Liver (tissue), 9 donors: Measurements from ENCODE around the gene SEMA4D. TPM values are rescaled to one million over a fixed set of nuclear protein-coding genes. Genes with fewer than 3 reads are reported as not detected.
A peak's percentile ranks its signal among the peaks of the same experiment; 100 is the strongest.

Experiments
- DNase-seq: peaks from one replicate; pipeline ENCODE4 v3.0.0-alpha.2; 2017; ENCODE audit warnings: low spot score
- H3K27ac ChIP-seq, 2 donors: one replicate each; pipeline ENCODE4 v1.7.0; 2013; ENCODE audit warnings: inconsistent platforms in 2 of 2, low read length in 2 of 2, control low read depth in 1 of 2, low read depth in 1 of 2, mild to moderate bottlenecking in 1 of 2
- H3K27me3 ChIP-seq, 4 donors: one replicate each; pipeline versions ENCODE4 v1.6.1 to v1.7.0; 2013; ENCODE audit warnings: low read length in 3 of 4, inconsistent platforms in 1 of 4, mild to moderate bottlenecking in 1 of 4, moderate library complexity in 1 of 4; ENCODE audit not compliant: control insufficient read depth in 4 of 4, insufficient read depth in 4 of 4
- H3K36me3 ChIP-seq, 4 donors: one replicate each; pipeline versions ENCODE4 v1.6.1 to v1.7.0; 2013; ENCODE audit warnings: low read length in 3 of 4, mild to moderate bottlenecking in 3 of 4, low read depth in 1 of 4, moderate library complexity in 1 of 4; ENCODE audit not compliant: control insufficient read depth in 4 of 4, insufficient read depth in 3 of 4
- H3K4me1 ChIP-seq, 4 donors: one replicate each; pipeline versions ENCODE4 v1.6.1 to v1.7.0; 2013; ENCODE audit warnings: low read length in 3 of 4, mild to moderate bottlenecking in 3 of 4, moderate library complexity in 1 of 4; ENCODE audit not compliant: control insufficient read depth in 4 of 4, insufficient read depth in 4 of 4
- H3K4me3 ChIP-seq, 3 donors: one replicate each; pipeline versions ENCODE4 v1.6.1 to v1.7.0; 2013; ENCODE audit warnings: low read length in 3 of 3, control low read depth in 1 of 3, low read depth in 1 of 3, mild to moderate bottlenecking in 1 of 3
- H3K9ac ChIP-seq, 2 donors: one replicate each; pipeline ENCODE4 v1.7.0; 2013; ENCODE audit warnings: low read length in 2 of 2, mild to moderate bottlenecking in 2 of 2, moderate library complexity in 2 of 2, control low read depth in 1 of 2, low read depth in 1 of 2
- H3K9me3 ChIP-seq, 4 donors: one replicate each; pipeline versions ENCODE4 v1.6.1 to v1.7.0; 2013; ENCODE audit warnings: low read length in 3 of 4; ENCODE audit not compliant: control insufficient read depth in 4 of 4
- EGR1 ChIP-seq, 2 donors: IDR thresholded peaks; 2 replicates each; pipeline ENCODE4 v1.6.1; 2016 to 2018; ENCODE audit warnings: antibody characterized with exemption in 2 of 2, low read depth in 2 of 2
- FOXA1 ChIP-seq: IDR thresholded peaks from 2 replicates; pipeline ENCODE4 v1.6.1; 2016; ENCODE audit warnings: antibody characterized with exemption
- FOXA2 ChIP-seq: IDR thresholded peaks from 2 replicates; pipeline ENCODE4 v1.6.1; 2016; ENCODE audit warnings: antibody characterized with exemption
- GABPA ChIP-seq, 2 donors: IDR thresholded peaks in 1 of 2; conservative IDR thresholded peaks in 1 of 2; 2 replicates each; pipeline ENCODE4 v1.6.1; 2016; ENCODE audit warnings: antibody characterized with exemption in 2 of 2, mild to moderate bottlenecking in 1 of 2, moderate library complexity in 1 of 2
- HNF4A ChIP-seq, 2 donors: conservative IDR thresholded peaks; 2 replicates each; pipeline ENCODE4 v1.6.1; 2016; ENCODE audit warnings: antibody characterized with exemption in 2 of 2, mild to moderate bottlenecking in 2 of 2
- HNF4G ChIP-seq: IDR thresholded peaks from 2 replicates; pipeline ENCODE4 v1.6.1; 2016; ENCODE audit warnings: antibody characterized with exemption
- JUND ChIP-seq, 2 donors: IDR thresholded peaks; 2 replicates each; pipeline ENCODE4 v1.6.1; 2016; ENCODE audit warnings: antibody characterized with exemption in 2 of 2
- NR2F2 ChIP-seq: IDR thresholded peaks from 2 replicates; pipeline ENCODE4 v1.6.1; 2016; ENCODE audit warnings: antibody characterized with exemption
- RAD21 ChIP-seq, 2 donors: IDR thresholded peaks; 2 replicates each; pipeline ENCODE4 v1.6.1; 2016; ENCODE audit warnings: antibody characterized with exemption in 2 of 2, mild to moderate bottlenecking in 2 of 2
- RXRA ChIP-seq, 2 donors: IDR thresholded peaks; 2 replicates each; pipeline ENCODE4 v1.6.1; 2017 to 2018; ENCODE audit warnings: antibody characterized with exemption in 2 of 2, mild to moderate bottlenecking in 1 of 2
- SP1 ChIP-seq: IDR thresholded peaks from 2 replicates; pipeline ENCODE4 v1.6.1; 2018; ENCODE audit warnings: antibody characterized with exemption, mild to moderate bottlenecking
- TAF1 ChIP-seq: conservative IDR thresholded peaks from 2 replicates; pipeline ENCODE4 v1.6.1; 2016; ENCODE audit warnings: antibody characterized with exemption, mild to moderate bottlenecking
- YY1 ChIP-seq: IDR thresholded peaks from 2 replicates; pipeline ENCODE4 v1.6.1; 2016; ENCODE audit warnings: antibody characterized with exemption, mild to moderate bottlenecking
- WGBS: extraction: QIAGEN DNeasy Blood & Tissue Kit; methylation state at CpG from one replicate; pipeline ENCODE4 v1.1.7; 2013; 5-methylcytosine and 5-hydroxymethylcytosine counted together
- polyA plus RNA-seq, 2 donors: library from polyadenylated mRNA; stranded (reverse) in 1 of 2; unstranded in 1 of 2; fragments of 200-250 nt in 1 of 2; fragments of >200 nt in 1 of 2; fragmentation: Nextera tagmentation in 1 of 2; extraction: Ambion mirVana in 1 of 2; gene quantifications; one replicate each; pipeline versions ENCODE4 v1.2.1 to v1.2.3, GENCODE V29; 2013 to 2015
- total RNA-seq, 2 donors: library from RNA; depleted of rRNA; stranded (reverse); fragments of >200 nt; gene quantifications; one replicate each; pipeline ENCODE4 v1.2.3, GENCODE V29; 2014
- TF ChIP-seq, protein P1 (sequence below): IDR thresholded peaks from 2 replicates; pipeline ENCODE4 v1.6.1; 2016; ENCODE audit warnings: antibody characterized with exemption
- TF ChIP-seq, protein P2 (sequence below): IDR thresholded peaks from 2 replicates; pipeline ENCODE4 v1.6.1; 2016; ENCODE audit warnings: antibody characterized with exemption
- TF ChIP-seq, protein P3 (sequence below): fragments of 150-350 bp; IDR thresholded peaks from 2 replicates; pipeline ENCODE4 v1.5.1; 2017; ENCODE audit warnings: improper control_type of control experiment, low read depth, low read length; ENCODE audit not compliant: missing input control
- TF ChIP-seq, protein P4 (sequence below): IDR thresholded peaks from 2 replicates; pipeline ENCODE4 v1.6.1; 2016; ENCODE audit warnings: antibody characterized with exemption, mild to moderate bottlenecking
- TF ChIP-seq, protein P5 (sequence below): IDR thresholded peaks from 2 replicates; pipeline ENCODE4 v1.6.1; 2016; ENCODE audit warnings: antibody characterized with exemption
- donor health status: healthy.
- donor health status: healthy.
- donor health status: healthy.
- donor health status: healthy.
- donor health status: healthy.

The SEMA4D gene
- total and polyA plus RNA-seq, 4 donors: 1.4 to 12.0 (median 4.1) TPM

DNA sequence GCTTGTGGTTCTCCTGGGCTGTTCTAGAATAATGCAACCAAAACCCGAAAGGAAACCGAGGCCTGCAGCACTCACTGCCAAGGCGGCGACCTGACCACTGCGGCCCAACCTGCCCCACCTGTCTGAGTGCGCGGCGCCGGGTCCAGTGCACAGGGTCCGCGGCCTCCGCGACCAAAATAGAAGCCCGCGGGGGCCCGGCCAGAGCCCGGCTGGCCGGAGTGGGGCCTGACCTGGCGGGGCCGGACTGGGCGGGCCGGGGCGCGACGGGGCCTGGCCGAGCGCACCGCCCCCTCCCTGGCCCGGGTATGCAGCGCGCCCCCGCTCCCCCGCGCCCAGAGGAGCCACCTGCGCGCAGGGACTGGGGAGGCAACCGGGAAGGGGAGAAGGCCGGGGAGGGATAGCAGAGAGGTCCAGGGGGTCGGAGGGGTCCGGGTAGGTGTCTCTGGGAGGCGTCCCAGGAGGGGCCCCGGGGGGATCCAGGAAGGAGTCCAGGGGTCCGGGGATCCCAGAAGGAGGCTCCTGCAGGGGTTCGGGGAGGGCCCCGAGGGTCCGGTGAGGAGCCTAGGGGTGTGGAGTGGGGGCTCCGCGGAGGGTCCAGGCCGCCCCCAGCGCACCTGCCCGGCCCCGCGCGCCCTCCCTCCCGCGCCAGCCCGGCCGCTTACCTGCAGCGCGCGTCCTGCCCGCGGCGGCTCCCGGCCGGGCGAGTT lies 503 bp downstream of the SEMA4D start:
- DNase-seq: peak; percentile 53
- Histone ChIP-seq H3K36me3 (no peaks in the 10 kb centered on the region), H3K4me3 (peak overlapping the region; percentile 68 to 72 (median 68)), H3K27ac (peak overlapping the region in 1 of 2 donors; percentile 45), H3K27me3 (no peaks in the 10 kb centered on the region), H3K9ac (peak overlapping the region in 1 of 2 donors; percentile 43), H3K9me3 (no peaks in the 10 kb centered on the region), H3K4me1 (peaks cover 0 to 5% (median 4%) of the 10 kb centered on the region in 4 donors)
- no peak for TF ChIP-seq NR2F2
- 4% methylated on average over 67 of the region's 67 CpGs for WGBS

DNA sequence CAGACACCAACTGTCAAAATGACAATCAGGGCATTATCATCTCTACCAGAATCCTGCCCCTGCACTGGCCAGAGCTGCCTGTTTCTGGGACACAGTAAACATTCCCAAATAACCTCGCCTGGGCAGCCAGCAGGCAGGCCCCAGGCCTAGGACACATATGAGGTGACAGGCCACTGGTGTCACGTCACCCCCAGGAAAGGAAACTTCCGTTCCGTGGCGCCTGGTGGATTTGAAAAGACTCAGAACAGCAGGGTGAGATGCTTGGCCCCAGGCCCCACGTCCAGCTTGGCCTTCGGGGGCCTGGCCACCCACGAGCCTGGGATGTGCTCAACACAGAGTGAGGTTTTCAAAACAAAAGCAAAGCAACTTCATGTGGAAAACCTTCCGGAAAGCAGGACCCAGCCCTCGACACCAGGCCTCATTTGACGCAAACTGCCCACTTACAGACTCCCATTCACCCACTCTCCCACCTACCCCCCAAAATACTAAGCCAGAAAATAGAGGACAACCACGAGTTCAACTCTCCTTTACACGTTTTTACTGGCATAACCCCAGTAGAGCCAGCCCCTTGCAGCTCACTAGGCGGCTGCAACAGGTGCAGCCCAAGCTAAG lies 1.2 kb downstream of the SEMA4D start:
- peak overlapping the region in 1 of 2 donors; percentile 43 for H3K9ac ChIP-seq
- WGBS: 60% methylated on average over 14 of the region's 14 CpGs
- H3K9me3 ChIP-seq: no peaks in the 10 kb centered on the region
- no peaks in the 10 kb centered on the region for H3K36me3 ChIP-seq
- H3K27me3 ChIP-seq: no peaks in the 10 kb centered on the region
- no peak for TF ChIP-seq SP1
- no peak for TF ChIP-seq RXRA (IDR thresholded peaks at IDR 0.05)
- no peak for TF ChIP-seq TAF1
- TF ChIP-seq, protein P1, sequence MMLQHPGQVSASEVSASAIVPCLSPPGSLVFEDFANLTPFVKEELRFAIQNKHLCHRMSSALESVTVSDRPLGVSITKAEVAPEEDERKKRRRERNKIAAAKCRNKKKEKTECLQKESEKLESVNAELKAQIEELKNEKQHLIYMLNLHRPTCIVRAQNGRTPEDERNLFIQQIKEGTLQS: no peak
- no peak for TF ChIP-seq FOXA2
- peak overlapping the region; percentile 68 to 72 (median 68) for H3K4me3 ChIP-seq
- peaks cover 0 to 5% (median 4%) of the 10 kb centered on the region in 4 donors for H3K4me1 ChIP-seq
- no peak for DNase-seq
- no peak overlapping the region for H3K27ac ChIP-seq

DNA sequence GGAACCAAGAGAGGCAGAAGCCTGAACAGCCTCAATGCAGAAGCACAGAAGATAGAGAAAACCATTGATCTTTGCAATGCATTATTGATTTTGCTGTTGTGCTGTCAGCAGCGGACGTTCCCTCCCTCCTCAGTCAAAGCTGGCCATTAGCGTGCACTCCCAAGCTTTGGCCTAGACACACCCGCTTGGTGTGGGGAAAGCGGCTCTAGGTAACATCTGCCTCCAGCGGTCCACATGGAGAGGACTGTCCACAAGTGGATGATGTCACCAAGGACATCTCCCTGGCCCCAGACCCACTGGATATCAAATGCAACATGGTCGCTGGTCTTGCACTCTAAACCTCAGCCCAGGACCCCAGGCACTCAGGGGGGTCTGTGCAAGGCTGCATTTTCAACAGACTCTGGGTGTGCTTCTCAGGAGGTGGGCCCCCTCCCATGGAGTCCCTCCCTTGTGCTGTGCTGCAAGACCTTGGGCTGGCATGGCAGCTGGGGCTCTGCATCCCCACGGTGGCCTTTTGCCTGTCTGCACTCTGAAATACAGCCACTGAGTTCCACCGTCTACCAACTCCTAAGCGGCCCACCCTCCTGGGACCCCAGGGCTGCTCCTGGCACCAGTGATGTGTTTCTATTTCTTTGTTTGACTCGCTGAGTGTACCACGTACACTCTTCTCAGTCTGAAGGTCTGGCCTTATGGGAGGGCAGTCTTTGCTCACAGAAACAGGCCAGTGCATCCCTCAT lies 1.9 kb downstream of the SEMA4D start:
- Histone ChIP-seq H3K9ac (no peak overlapping the region), H3K4me3 (no peak overlapping the region)
- DNase-seq: no peak

More for the DNA sequence above, 1.9 kb downstream of the SEMA4D start:
- Histone ChIP-seq H3K27me3 (no peaks in the 10 kb centered on the region), H3K9me3 (no peaks in the 10 kb centered on the region), H3K27ac (no peak overlapping the region), H3K4me1 (peaks cover 0 to 5% (median 4%) of the 10 kb centered on the region in 4 donors), H3K36me3 (no peaks in the 10 kb centered on the region)
- TF ChIP-seq GABPA (IDR thresholded peaks at IDR 0.05 in 1 of 2, conservative IDR thresholded peaks at IDR 0.05 in 1 of 2) (no peak), HNF4A (conservative IDR thresholded peaks at IDR 0.05) (no peak), JUND (IDR thresholded peaks at IDR 0.05) (no peak), HNF4G (no peak), EGR1 (IDR thresholded peaks at IDR 0.05; ENCODE audit: low read depth in 2 of 2) (no peak), YY1 (no peak), FOXA1 (no peak), RAD21 (IDR thresholded peaks at IDR 0.05) (no peak), SP1 (no peak), NR2F2 (no peak)
- TF ChIP-seq, protein P2, sequence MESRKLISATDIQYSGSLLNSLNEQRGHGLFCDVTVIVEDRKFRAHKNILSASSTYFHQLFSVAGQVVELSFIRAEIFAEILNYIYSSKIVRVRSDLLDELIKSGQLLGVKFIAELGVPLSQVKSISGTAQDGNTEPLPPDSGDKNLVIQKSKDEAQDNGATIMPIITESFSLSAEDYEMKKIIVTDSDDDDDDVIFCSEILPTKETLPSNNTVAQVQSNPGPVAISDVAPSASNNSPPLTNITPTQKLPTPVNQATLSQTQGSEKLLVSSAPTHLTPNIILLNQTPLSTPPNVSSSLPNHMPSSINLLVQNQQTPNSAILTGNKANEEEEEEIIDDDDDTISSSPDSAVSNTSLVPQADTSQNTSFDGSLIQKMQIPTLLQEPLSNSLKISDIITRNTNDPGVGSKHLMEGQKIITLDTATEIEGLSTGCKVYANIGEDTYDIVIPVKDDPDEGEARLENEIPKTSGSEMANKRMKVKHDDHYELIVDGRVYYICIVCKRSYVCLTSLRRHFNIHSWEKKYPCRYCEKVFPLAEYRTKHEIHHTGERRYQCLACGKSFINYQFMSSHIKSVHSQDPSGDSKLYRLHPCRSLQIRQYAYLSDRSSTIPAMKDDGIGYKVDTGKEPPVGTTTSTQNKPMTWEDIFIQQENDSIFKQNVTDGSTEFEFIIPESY: no peak
- TF ChIP-seq, protein P3, sequence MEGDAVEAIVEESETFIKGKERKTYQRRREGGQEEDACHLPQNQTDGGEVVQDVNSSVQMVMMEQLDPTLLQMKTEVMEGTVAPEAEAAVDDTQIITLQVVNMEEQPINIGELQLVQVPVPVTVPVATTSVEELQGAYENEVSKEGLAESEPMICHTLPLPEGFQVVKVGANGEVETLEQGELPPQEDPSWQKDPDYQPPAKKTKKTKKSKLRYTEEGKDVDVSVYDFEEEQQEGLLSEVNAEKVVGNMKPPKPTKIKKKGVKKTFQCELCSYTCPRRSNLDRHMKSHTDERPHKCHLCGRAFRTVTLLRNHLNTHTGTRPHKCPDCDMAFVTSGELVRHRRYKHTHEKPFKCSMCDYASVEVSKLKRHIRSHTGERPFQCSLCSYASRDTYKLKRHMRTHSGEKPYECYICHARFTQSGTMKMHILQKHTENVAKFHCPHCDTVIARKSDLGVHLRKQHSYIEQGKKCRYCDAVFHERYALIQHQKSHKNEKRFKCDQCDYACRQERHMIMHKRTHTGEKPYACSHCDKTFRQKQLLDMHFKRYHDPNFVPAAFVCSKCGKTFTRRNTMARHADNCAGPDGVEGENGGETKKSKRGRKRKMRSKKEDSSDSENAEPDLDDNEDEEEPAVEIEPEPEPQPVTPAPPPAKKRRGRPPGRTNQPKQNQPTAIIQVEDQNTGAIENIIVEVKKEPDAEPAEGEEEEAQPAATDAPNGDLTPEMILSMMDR: no peak
- TF ChIP-seq, protein P4, sequence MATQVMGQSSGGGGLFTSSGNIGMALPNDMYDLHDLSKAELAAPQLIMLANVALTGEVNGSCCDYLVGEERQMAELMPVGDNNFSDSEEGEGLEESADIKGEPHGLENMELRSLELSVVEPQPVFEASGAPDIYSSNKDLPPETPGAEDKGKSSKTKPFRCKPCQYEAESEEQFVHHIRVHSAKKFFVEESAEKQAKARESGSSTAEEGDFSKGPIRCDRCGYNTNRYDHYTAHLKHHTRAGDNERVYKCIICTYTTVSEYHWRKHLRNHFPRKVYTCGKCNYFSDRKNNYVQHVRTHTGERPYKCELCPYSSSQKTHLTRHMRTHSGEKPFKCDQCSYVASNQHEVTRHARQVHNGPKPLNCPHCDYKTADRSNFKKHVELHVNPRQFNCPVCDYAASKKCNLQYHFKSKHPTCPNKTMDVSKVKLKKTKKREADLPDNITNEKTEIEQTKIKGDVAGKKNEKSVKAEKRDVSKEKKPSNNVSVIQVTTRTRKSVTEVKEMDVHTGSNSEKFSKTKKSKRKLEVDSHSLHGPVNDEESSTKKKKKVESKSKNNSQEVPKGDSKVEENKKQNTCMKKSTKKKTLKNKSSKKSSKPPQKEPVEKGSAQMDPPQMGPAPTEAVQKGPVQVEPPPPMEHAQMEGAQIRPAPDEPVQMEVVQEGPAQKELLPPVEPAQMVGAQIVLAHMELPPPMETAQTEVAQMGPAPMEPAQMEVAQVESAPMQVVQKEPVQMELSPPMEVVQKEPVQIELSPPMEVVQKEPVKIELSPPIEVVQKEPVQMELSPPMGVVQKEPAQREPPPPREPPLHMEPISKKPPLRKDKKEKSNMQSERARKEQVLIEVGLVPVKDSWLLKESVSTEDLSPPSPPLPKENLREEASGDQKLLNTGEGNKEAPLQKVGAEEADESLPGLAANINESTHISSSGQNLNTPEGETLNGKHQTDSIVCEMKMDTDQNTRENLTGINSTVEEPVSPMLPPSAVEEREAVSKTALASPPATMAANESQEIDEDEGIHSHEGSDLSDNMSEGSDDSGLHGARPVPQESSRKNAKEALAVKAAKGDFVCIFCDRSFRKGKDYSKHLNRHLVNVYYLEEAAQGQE: no peak
- TF ChIP-seq, protein P1: no peak
- TF ChIP-seq, protein P5, sequence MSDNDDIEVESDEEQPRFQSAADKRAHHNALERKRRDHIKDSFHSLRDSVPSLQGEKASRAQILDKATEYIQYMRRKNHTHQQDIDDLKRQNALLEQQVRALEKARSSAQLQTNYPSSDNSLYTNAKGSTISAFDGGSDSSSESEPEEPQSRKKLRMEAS: no peak
- WGBS: 71% methylated on average over 12 of the region's 12 CpGs
